Right lobe of liver (tissue), 4 donors: ENCODE measurements around the gene RBFOX2.

Experiments used
- POLR2A ChIP-seq: fragments of 450-650 bp; IDR thresholded peaks from one replicate; pipeline ENCODE4 v1.6.1; 2017; ENCODE audit warnings: antibody characterized with exemption, mild to moderate bottlenecking
- TF ChIP-seq, protein P1 (sequence below), 4 donors: fragments of 200-600 bp in 3 of 4; fragments of 450-650 bp in 1 of 4; IDR thresholded peaks; one replicate each; pipeline versions ENCODE4 v1.5.1 to v1.8.0; 2016 to 2022; ENCODE audit warnings: antibody characterized with exemption in 4 of 4, mild to moderate bottlenecking in 2 of 4
- donor health status: DM: no; HTN: no; CAD: no.
- donor health status: DM: no; HTN: no; CAD: no.
- donor health status: DM: no; HTN: yes; CAD: no.

GRCh38 chr22:35726933-35727332 lies 301.7 kb downstream of the RBFOX2 start:
- TF ChIP-seq, protein P1, sequence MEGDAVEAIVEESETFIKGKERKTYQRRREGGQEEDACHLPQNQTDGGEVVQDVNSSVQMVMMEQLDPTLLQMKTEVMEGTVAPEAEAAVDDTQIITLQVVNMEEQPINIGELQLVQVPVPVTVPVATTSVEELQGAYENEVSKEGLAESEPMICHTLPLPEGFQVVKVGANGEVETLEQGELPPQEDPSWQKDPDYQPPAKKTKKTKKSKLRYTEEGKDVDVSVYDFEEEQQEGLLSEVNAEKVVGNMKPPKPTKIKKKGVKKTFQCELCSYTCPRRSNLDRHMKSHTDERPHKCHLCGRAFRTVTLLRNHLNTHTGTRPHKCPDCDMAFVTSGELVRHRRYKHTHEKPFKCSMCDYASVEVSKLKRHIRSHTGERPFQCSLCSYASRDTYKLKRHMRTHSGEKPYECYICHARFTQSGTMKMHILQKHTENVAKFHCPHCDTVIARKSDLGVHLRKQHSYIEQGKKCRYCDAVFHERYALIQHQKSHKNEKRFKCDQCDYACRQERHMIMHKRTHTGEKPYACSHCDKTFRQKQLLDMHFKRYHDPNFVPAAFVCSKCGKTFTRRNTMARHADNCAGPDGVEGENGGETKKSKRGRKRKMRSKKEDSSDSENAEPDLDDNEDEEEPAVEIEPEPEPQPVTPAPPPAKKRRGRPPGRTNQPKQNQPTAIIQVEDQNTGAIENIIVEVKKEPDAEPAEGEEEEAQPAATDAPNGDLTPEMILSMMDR (IDR thresholded peaks at IDR 0.05) = no peak
- TF ChIP-seq POLR2A = no peak
